GM12892 (cell line): Measurements from ENCODE around the gene TNNT1.

Source experiments
- POLR2A ChIP-seq: IDR thresholded peaks from 2 replicates; pipeline ENCODE4 v1.6.1; 2011; ENCODE audit warnings: low read depth, low read length, control low read depth
- POLR2AphosphoS5 ChIP-seq: IDR thresholded peaks from 2 replicates; pipeline ENCODE4 v1.6.1; 2011; ENCODE audit warnings: low read depth, low read length, control low read depth
- TAF1 ChIP-seq: IDR thresholded peaks from 2 replicates; pipeline ENCODE4 v1.6.1; 2011; ENCODE audit warnings: low read depth, mild to moderate bottlenecking, control low read depth, low read length, borderline replicate concordance

GRCh38 chr19:55094456-55095259 lies 54.3 kb downstream of the TNNT1 start:
- TF ChIP-seq POLR2A (no peak), POLR2AphosphoS5 (no peak), TAF1 (no peak)
